Epithelial cell of prostate (primary cell): ENCODE measurements around the gene ELFN1.

ENCODE experiments used
- DNase-seq: peaks from one replicate; pipeline ENCODE4 v3.0.0-alpha.2; 2011; ENCODE audit warnings: low read depth, low spot score
- H3K27ac ChIP-seq: fragments of 450-650 bp; 2 replicates; pipeline ENCODE4 v1.5.1; 2017; ENCODE audit warnings: mild to moderate bottlenecking

ELFN1 gene

GRCh38 chr7:1736830-1737229 is 66.8 kb downstream of the ELFN1 start:
- no peak overlapping the region for H3K27ac ChIP-seq
- no peak for DNase-seq

- no peak for DNase-seq
- no peak overlapping the region for H3K27ac ChIP-seq
Observed at GRCh38 chr7:1737523-1737922, 67.4 kb downstream of the ELFN1 start.

GRCh38 chr7:1737956-1738355 is 67.9 kb downstream of the ELFN1 start:
- no peak for DNase-seq
- no peak overlapping the region for H3K27ac ChIP-seq

DNA sequence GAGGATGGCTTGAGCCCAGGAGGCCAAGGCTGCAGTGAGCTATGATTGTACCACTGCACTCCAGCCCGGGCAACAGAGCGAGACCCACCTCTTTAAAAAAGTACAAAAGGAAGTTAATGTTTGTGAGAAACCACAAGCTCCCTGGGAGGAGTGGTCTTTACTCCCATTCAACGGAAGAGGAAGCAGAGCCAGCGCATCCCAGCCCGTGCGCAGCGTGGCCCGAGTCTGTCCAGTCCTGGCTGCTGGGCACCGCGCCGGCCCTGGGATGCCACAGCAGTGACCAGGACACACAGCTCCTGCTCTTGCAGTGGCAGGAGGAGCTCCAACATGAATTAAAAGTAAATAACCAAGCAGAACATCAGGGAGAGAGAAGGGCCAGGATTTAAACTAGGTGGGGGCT is 68.4 kb downstream of the ELFN1 start:
- no peak overlapping the region for H3K27ac ChIP-seq
- no peak for DNase-seq

DNA sequence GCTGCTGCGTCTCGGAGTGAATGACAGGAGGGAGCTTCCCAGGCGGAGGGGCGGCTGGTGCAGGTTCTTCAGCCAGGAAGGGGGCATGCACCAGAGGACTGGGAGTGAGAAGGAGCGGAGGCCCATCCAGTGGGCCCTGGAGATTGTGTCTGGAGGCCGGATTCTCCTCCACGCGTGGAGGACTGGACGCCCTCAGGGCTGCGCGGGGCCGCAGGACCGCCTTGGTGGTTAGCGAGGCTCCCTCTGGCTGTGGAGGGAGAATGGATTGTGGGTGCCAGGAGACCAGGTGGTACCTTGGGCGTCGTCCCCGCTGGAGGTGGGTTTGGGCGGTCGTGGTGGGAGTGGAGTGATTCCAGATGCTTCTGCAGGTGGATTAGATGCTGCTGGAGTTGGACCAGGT is 68.9 kb downstream of the ELFN1 start:
- H3K27ac ChIP-seq: no peak overlapping the region
- no peak for DNase-seq

GRCh38 chr7:1739593-1739992 is 69.5 kb downstream of the ELFN1 start:
- no peak overlapping the region for H3K27ac ChIP-seq
- DNase-seq: no peak

DNA sequence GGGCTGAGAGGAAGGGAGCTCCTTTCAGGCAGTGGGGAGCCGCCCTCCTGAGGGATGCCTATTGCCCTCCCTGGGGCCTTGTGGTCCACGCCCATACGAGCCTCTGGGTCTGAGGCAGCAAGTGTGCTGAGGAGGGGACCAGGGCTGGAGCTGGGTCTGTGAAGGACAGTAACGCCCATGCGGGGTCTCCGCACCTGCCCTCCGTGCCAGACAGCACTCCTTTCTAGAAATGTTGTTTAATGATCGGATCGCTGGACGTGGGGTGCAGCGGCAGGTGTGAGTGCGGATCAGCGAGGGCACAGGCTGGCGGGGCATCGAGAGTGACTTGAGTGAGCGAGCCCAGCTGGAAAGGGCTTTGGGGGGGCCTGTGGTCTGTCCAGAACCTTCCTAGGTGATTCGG is 70.1 kb downstream of the ELFN1 start:
- H3K27ac ChIP-seq: no peak overlapping the region
- DNase-seq: no peak

- no peak overlapping the region for H3K27ac ChIP-seq
- no peak for DNase-seq
Observed at GRCh38 chr7:1741246-1741645, 71.2 kb downstream of the ELFN1 start.

DNA sequence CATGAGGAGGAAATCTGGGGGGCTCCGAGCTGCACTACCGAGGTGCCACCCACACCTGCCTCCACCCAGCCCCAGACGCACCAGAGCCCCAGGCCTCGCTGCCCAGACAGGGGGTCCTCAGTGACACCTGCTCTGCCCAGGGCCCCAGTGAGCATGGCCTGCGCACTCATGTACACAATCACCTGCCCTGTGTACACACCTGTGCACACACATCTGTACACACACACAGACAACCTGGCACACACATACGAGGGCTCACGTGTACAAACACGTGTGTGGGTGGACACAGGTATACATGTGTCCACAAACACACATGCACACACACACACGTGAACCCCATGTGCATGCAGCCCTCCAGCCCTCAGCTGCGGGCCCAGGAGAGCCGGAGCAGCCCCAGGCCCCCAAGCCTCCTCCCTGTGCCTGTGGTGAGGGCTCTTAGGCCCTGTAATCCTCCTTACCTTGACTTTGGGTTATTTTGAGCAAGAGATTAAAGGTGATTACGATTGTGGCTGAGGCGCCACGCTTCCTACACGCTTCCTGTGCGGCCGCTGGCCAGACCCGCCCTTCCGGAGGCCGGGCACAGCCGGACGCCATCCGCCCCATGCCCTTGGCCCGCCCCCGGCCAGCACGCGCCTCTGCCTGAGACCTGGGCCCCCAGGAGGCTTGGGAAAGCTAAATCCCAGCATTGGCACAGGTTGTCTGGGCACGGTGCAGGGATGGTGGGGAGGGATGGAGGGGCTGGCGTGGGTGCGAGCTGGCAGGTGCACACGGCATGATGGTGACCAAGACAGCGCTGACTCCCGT is 71.9 kb downstream of the ELFN1 start:
- H3K27ac ChIP-seq: no peak overlapping the region
- DNase-seq: no peak

- H3K27ac ChIP-seq: no peak overlapping the region
Observed at GRCh38 chr7:1742555-1743303, 72.7 kb downstream of the ELFN1 start.

GRCh38 chr7:1743481-1744230 is 73.6 kb downstream of the ELFN1 start:
- no peak overlapping the region for H3K27ac ChIP-seq
- no peak for DNase-seq

More at GRCh38 chr7:1742555-1743303, 72.7 kb downstream of the ELFN1 start:
- no peak for DNase-seq

DNA sequence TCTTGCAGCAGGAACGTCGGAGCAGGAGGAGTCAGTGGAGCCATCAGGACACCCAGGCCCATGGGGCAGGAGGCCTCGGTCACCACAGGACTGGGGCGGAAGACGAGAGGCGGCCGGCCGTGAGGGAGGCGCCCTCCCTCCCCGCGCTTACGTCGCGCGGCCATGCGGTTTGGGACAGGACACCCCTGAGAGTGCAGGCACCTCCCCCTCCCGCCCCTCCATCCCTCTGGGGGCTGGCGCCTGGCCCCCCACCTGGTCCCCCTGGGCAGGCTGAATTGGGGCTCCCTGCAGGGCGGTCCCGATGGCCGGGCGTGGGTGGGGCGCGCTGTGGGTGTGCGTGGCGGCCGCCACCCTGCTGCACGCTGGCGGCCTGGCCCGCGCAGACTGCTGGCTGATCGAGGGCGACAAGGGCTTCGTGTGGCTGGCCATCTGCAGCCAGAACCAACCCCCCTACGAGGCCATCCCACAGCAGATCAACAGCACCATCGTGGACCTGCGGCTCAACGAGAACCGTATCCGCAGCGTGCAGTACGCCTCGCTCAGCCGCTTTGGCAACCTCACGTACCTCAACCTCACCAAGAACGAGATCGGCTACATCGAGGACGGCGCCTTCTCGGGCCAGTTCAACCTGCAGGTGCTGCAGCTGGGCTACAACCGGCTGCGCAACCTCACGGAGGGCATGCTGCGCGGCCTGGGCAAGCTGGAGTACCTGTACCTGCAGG is 74.4 kb downstream of the ELFN1 start:
- H3K27ac ChIP-seq: no peak overlapping the region
- DNase-seq: no peak

DNA sequence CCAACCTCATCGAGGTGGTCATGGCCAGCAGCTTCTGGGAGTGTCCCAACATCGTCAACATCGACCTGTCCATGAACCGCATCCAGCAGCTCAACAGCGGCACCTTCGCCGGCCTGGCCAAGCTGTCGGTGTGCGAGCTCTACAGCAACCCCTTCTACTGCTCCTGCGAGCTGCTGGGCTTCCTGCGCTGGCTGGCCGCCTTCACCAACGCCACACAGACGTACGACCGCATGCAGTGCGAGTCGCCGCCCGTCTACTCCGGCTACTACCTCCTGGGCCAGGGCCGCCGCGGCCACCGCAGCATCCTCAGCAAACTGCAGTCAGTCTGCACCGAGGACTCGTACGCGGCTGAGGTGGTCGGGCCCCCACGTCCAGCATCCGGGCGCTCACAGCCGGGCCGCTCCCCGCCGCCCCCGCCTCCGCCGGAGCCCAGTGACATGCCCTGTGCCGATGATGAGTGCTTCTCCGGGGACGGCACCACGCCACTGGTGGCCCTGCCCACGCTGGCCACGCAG is 75.0 kb downstream of the ELFN1 start:
- H3K27ac ChIP-seq: no peak overlapping the region
- no peak for DNase-seq

DNA sequence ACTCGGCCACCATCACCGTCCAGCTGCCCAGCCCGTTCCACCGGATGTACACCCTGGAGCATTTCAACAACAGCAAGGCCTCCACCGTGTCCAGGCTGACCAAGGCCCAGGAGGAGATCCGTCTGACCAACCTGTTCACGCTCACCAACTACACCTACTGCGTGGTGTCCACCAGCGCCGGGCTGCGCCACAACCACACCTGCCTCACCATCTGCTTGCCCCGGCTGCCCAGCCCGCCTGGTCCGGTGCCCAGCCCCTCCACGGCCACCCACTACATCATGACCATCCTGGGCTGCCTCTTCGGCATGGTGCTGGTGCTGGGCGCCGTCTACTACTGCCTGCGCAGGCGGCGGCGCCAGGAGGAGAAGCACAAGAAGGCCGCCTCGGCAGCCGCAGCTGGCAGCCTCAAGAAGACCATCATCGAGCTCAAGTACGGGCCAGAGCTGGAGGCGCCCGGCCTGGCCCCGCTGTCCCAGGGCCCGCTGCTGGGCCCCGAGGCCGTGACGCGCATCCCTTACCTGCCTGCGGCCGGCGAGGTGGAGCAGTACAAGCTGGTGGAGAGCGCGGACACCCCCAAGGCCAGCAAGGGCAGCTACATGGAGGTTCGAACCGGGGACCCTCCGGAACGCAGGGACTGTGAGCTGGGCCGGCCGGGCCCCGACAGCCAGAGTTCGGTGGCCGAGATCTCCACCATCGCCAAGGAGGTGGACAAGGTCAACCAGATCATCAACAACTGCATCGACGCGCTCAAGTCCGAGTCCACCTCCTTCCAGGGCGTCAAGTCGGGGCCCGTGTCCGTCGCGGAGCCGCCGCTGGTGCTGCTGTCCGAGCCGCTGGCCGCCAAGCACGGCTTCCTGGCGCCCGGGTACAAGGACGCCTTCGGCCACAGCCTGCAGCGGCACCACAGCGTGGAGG is 75.8 kb downstream of the ELFN1 start:
- H3K27ac ChIP-seq: no peak overlapping the region
- no peak for DNase-seq

- DNase-seq: no peak
- no peak overlapping the region for H3K27ac ChIP-seq
Observed at GRCh38 chr7:1746491-1746975, 76.5 kb downstream of the ELFN1 start.

DNA sequence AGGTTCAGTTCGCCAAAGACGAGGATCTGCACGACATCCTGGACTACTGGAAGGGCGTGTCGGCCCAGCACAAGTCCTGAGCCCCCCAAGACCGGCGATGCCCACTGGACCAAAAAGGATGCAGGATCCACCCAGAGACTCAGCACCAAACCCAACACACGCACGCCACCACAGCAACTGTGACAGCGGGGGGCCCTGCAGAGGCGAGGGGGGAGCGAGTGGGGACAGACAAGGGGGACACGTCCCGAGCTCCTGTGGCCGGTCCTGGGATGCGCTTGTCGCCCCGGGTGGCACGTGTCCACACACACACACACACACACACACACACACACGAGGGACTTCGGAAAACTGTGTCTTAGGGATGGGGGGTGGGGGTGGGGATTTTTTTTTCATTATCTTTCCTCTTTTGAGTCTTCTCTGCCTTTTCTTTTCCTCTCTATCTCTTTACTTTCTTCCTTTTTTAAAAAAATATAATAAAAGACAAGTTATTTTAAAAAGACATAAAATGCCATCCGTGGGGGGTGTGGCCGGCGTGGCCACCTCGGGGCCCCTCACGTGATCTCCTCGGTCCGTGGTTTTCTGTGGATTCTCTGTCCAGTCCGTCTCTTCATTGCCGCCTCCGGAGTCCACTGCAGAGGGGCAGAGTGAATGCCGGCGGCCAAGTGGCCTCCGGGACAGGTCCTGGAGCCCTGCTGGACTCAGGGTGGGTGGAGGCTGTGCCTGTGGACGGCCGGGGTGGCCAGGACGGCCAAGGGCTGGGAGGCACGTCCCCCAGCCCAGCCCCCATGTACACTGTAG is 77.1 kb downstream of the ELFN1 start:
- no peak for DNase-seq
- H3K27ac ChIP-seq: no peak overlapping the region

DNA sequence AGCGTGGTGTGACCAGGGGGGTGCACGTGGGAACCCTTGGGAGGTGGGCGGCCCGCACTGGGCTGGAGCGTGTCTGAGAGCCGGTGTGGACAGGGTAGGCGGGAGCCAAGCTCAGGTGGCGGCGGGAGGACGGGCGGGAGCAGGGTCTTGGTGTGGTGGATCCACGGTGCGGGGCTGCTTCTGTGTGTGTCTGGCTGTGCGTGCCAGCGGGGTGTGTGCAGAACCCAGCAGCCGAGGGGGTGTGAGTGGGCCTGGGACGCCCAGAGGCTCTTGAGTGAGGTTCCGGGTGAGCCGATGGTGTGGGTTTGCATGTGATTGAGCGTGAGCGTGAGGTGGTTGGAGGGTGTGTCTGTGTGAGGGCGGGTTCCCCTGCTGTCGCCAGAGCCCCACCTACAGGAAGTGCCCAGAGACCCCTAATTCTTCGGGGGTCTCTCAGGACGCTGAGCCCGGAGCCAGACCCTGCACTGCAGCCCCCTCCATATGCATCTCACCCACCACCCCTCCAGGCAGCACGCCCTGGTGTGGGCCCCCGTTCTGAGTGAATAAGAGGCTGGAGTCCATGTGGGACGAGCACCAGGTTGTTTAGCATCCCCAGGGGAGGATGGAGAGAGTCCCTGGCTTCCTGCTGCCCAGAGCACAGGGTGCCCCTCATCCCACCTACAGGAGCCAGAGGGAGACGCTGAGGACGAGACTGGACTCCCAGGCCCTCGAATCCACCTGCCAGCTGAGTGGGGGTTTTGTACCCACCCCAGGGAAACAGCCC is 78.2 kb downstream of the ELFN1 start:
- no peak overlapping the region for H3K27ac ChIP-seq
- DNase-seq: no peak

GRCh38 chr7:1748839-1749173 is 78.7 kb downstream of the ELFN1 start:
- DNase-seq: no peak
- H3K27ac ChIP-seq: no peak overlapping the region
